Measurements from ENCODE around the gene COL5A2.

DNA sequence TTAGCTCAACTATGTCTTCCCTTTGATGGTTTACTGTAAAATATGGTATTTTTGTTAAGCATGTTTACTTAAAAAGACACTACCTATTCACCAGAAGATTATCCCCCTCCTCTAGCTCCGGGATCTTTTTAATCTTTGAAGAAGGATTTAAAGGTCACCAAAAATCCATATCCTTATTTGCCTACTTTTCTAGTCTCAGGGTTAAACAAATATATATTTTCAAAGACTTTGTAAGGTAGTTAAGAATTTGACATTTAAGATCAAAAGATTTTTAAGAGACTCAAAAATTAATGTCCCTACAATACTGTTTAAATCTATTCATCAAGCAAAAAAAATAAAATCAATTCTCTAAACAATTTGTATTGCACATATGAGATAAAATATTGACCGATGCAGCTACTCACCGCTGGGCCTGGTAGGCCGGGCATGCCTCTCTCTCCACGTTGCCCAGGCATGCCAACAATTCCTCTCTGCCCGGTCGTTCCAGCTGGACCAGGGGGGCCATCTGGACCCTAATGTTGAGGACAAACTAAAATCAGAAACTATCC, 129.3 kb downstream of the COL5A2 start:
- TF ChIP-seq, protein P1, sequence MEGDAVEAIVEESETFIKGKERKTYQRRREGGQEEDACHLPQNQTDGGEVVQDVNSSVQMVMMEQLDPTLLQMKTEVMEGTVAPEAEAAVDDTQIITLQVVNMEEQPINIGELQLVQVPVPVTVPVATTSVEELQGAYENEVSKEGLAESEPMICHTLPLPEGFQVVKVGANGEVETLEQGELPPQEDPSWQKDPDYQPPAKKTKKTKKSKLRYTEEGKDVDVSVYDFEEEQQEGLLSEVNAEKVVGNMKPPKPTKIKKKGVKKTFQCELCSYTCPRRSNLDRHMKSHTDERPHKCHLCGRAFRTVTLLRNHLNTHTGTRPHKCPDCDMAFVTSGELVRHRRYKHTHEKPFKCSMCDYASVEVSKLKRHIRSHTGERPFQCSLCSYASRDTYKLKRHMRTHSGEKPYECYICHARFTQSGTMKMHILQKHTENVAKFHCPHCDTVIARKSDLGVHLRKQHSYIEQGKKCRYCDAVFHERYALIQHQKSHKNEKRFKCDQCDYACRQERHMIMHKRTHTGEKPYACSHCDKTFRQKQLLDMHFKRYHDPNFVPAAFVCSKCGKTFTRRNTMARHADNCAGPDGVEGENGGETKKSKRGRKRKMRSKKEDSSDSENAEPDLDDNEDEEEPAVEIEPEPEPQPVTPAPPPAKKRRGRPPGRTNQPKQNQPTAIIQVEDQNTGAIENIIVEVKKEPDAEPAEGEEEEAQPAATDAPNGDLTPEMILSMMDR (conservative IDR thresholded peaks at IDR 0.05 in 1 of 2, IDR thresholded peaks at IDR 0.05 in 1 of 2; ENCODE audit: extremely low read depth in 1 of 2, insufficient read depth in 1 of 2, low read depth in 1 of 2, low read length in 2 of 2) = no peak
- TF ChIP-seq EZH2 (IDR thresholded peaks at IDR 0.05; ENCODE audit: borderline replicate concordance, low read length) = no peak
